Measurements from ENCODE around the gene CTNNA3. TPM values are rescaled to one million over a fixed set of nuclear protein-coding genes. Genes with fewer than 3 reads are reported as not detected.

The CTNNA3 gene
- total and polyA plus RNA-seq, 2 donors (not counting 3 experiments of a cell fraction or from before 2014, with no cell fraction given), result not detected

- no peak for TF ChIP-seq MAX (IDR thresholded peaks at IDR 0.05; ENCODE audit: insufficient read depth, insufficient read length)
- Histone ChIP-seq H3K27ac (ENCODE audit: insufficient read depth, low read depth, low read length) (no peak overlapping the region), H3K4me2 (ENCODE audit: insufficient read depth, low read length) (no peak overlapping the region), H2AFZ (ENCODE audit: low read depth, low read length) (no peak overlapping the region), H3K9me1 (replicated peaks; ENCODE audit: control insufficient read depth, extremely low read depth, insufficient read depth, low read length) (no peaks in the 10 kb centered on the region), H4K20me1 (replicated peaks; ENCODE audit: control insufficient read depth, extremely low read depth, insufficient read depth, low read length) (no peaks in the 10 kb centered on the region), H3K4me1 (ENCODE audit: control insufficient read depth, extremely low read depth, insufficient read depth, low read length) (no peaks in the 10 kb centered on the region), H3K79me2 (ENCODE audit: control insufficient read depth, insufficient read depth, low read length) (no peaks in the 10 kb centered on the region), H3K4me3 (replicated peaks in 1 of 3; ENCODE audit: insufficient read depth in 1 of 3, low read depth in 1 of 3, low read length in 3 of 3) (no peak overlapping the region), H3K27me3 (ENCODE audit: control insufficient read depth in 2 of 2, insufficient read depth in 2 of 2, low read length in 2 of 2) (no peaks in the 10 kb centered on the region), H3K36me3 (ENCODE audit: control insufficient read depth in 2 of 2, extremely low read depth in 1 of 2, insufficient read depth in 2 of 2, low read length in 2 of 2) (no peaks in the 10 kb centered on the region), H3K9me3 (replicated peaks; ENCODE audit: control insufficient read depth, insufficient read depth, low read length) (no peaks in the 10 kb centered on the region), H3K9ac (replicated peaks; ENCODE audit: extremely low read depth, insufficient read depth, low read length) (no peak overlapping the region)
- FAIRE-seq (no peak), DNase-seq (ENCODE audit: low read depth, low spot score) (no peak)
- dilution Hi-C loops (cut with MboI; ENCODE audit: extremely low pct_ligation_motif_present, low sequenced_read_pairs) (no loop called here), intact Hi-C loops (cut with micrococcal nuclease) (no loop called here)
- CTCF ChIA-PET, result no interaction called here
- BruUV-seq (replicated peaks), result no TSS peak
- POLR2A ChIA-PET, result no interaction called here
Observed at GRCh38 chr10:66780796-66781195, 915.2 kb downstream of the CTNNA3 start.

- H3K36me3 ChIP-seq (ENCODE audit: control insufficient read depth in 2 of 2, extremely low read depth in 1 of 2, insufficient read depth in 2 of 2, low read length in 2 of 2), result no peaks in the 10 kb centered on the region
- no peaks in the 10 kb centered on the region for H3K9me1 ChIP-seq (replicated peaks; ENCODE audit: control insufficient read depth, extremely low read depth, insufficient read depth, low read length)
- no peaks in the 10 kb centered on the region for H3K9me3 ChIP-seq (replicated peaks; ENCODE audit: control insufficient read depth, insufficient read depth, low read length)
- H3K9ac ChIP-seq (replicated peaks; ENCODE audit: extremely low read depth, insufficient read depth, low read length), result no peak overlapping the region
- H3K4me2 ChIP-seq (ENCODE audit: insufficient read depth, low read length), result no peak overlapping the region
- CTCF ChIA-PET, result no interaction called here
- no peaks in the 10 kb centered on the region for H3K4me1 ChIP-seq (ENCODE audit: control insufficient read depth, extremely low read depth, insufficient read depth, low read length)
- FAIRE-seq (no peak), DNase-seq (ENCODE audit: low read depth, low spot score) (no peak)
- H4K20me1 ChIP-seq (replicated peaks; ENCODE audit: control insufficient read depth, extremely low read depth, insufficient read depth, low read length), result no peaks in the 10 kb centered on the region
- no peak overlapping the region for H2AFZ ChIP-seq (ENCODE audit: low read depth, low read length)
- dilution Hi-C loops (cut with MboI; ENCODE audit: extremely low pct_ligation_motif_present, low sequenced_read_pairs) (no loop called here), intact Hi-C loops (cut with micrococcal nuclease) (no loop called here)
- no TSS peak for BruUV-seq (replicated peaks)
- no peaks in the 10 kb centered on the region for H3K79me2 ChIP-seq (ENCODE audit: control insufficient read depth, insufficient read depth, low read length)
- no peaks in the 10 kb centered on the region for H3K27me3 ChIP-seq (ENCODE audit: control insufficient read depth in 2 of 2, insufficient read depth in 2 of 2, low read length in 2 of 2)
- H3K27ac ChIP-seq (ENCODE audit: insufficient read depth, low read depth, low read length), result no peak overlapping the region
- TF ChIP-seq JUN (IDR thresholded peaks at IDR 0.05; ENCODE audit: borderline replicate concordance, insufficient read depth, insufficient read length, low read depth) (no peak), FOS (IDR thresholded peaks at IDR 0.05; ENCODE audit: borderline replicate concordance, insufficient read depth, low read length) (no peak), EZH2 (IDR thresholded peaks at IDR 0.05; ENCODE audit: borderline replicate concordance, low read depth, low read length, severe bottlenecking) (no peak)
- no peak overlapping the region for H3K4me3 ChIP-seq (replicated peaks in 1 of 3; ENCODE audit: insufficient read depth in 1 of 3, low read depth in 1 of 3, low read length in 3 of 3)
- POLR2A ChIA-PET, result no interaction called here
Observed at GRCh38 chr10:66778351-66778750, 917.6 kb downstream of the CTNNA3 start.
